K562 (cell line): ENCODE data around the gene MYO10. TPM values are rescaled to one million over a fixed set of nuclear protein-coding genes. Genes with fewer than 3 reads are reported as not detected.

Experiments
- ATAC-seq: fragments of 200-7000 bp; cut with Tn5 transposase; 3 replicates; pipeline ENCODE4 v1.9.1; 2020; ENCODE audit warnings: moderate library complexity
- BruUV-seq: library from RNA; stranded (reverse); fragments of 400-500 nt; replicated peaks from 2 replicates; lab custom pipeline; 2021; lab: Mats Ljungman, UMichigan
- CTCF ChIA-PET: fragments of 300-600 bp; formaldehyde crosslinking; extraction: SDS; loops from one replicate; lab custom pipeline; 2021; ENCODE audit warnings: low intra/inter-chr PET ratio; lab: Yijun Ruan, JAX
- POLR2A ChIA-PET: fragments of 300-600, 350-650 bp; sonication (Branson Sonifier 250); formaldehyde crosslinking; extraction: SDS; loops from one replicate; lab custom pipeline; 2021; ENCODE audit warnings: antibody characterized with exemption, inconsistent platforms; lab: Yijun Ruan, JAX
- DNase-seq, 4 experiments: peaks; one replicate each; pipeline versions ENCODE4 v3.0.0 to v3.0.0-alpha.2; 2011 to 2018; ENCODE audit warnings: low spot score in 3 of 4, mixed read lengths in 3 of 4; ENCODE audit errors: extremely low read depth in 1 of 4
- FAIRE-seq: peaks from 2 replicates; lab custom pipeline; 2011; peaks lifted over from hg19 to GRCh38; lab: Jason Lieb, UNC
- H2AFZ ChIP-seq: 2 replicates; pipeline ENCODE4 v1.6.0; 2011; ENCODE audit warnings: low read depth, low read length, control low read depth, inconsistent platforms
- H3K27ac ChIP-seq: fragments of 200-600 bp; 3 replicates; pipeline ENCODE4 v1.8.0; 2011; ENCODE audit warnings: low read depth, mild to moderate bottlenecking, control low read depth, inconsistent platforms, low read length, moderate library complexity, mixed read lengths; ENCODE audit errors: extremely low read depth
- H3K27me3 ChIP-seq, 2 experiments: fragments of 300-600 bp in 1 of 2; 2 replicates in 1 of 2; 3 replicates in 1 of 2; pipeline versions ENCODE4 v1.6.0 to v1.8.0; 2011; ENCODE audit warnings: inconsistent platforms in 2 of 2, low read length in 2 of 2, mild to moderate bottlenecking in 1 of 2, mixed read lengths in 1 of 2, moderate library complexity in 1 of 2; ENCODE audit not compliant: control insufficient read depth in 2 of 2, insufficient read depth in 2 of 2
- H3K36me3 ChIP-seq: fragments of 300-600 bp; 3 replicates; pipeline ENCODE4 v1.8.0; 2011; ENCODE audit warnings: mild to moderate bottlenecking, low read length, inconsistent platforms; ENCODE audit not compliant: control insufficient read depth, insufficient read depth
- H3K4me1 ChIP-seq, 2 experiments: fragments of 200-600 bp in 1 of 2; replicated peaks in 1 of 2; 2 replicates in 1 of 2; 3 replicates in 1 of 2; pipeline versions ENCODE4 v1.5.1 to v1.8.0; 2011; ENCODE audit warnings: inconsistent platforms in 2 of 2, low read length in 2 of 2, mild to moderate bottlenecking in 1 of 2, mixed read lengths in 1 of 2, moderate library complexity in 1 of 2; ENCODE audit not compliant: control insufficient read depth in 2 of 2, insufficient read depth in 2 of 2
- H3K4me2 ChIP-seq: 2 replicates; pipeline ENCODE4 v1.6.1; 2011; ENCODE audit warnings: low read length, control low read depth, inconsistent platforms, mixed read lengths; ENCODE audit not compliant: insufficient read depth
- H3K4me3 ChIP-seq: fragments of 200-600 bp; sonication (generic), shearing (Covaris generic); 2 replicates; pipeline ENCODE4 v1.5.1; 2016; ENCODE audit warnings: control low read depth, inconsistent platforms
- H3K79me2 ChIP-seq: fragments of 200-600 bp; 3 replicates; pipeline ENCODE4 v1.8.0; 2011; ENCODE audit warnings: low read length, inconsistent platforms; ENCODE audit not compliant: control insufficient read depth, insufficient read depth
- H3K9ac ChIP-seq, 2 experiments: 2 replicates each; pipeline versions ENCODE4 v1.6.0 to v1.6.1; 2011; ENCODE audit warnings: low read depth in 2 of 2, low read length in 2 of 2, control low read depth in 1 of 2, inconsistent platforms in 1 of 2, mild to moderate bottlenecking in 1 of 2, mixed read lengths in 1 of 2; ENCODE audit not compliant: insufficient read depth in 1 of 2
- H3K9me1 ChIP-seq: one replicate; pipeline ENCODE4 v1.6.0; 2011; ENCODE audit warnings: inconsistent platforms, mild to moderate bottlenecking, low read length, moderate library complexity; ENCODE audit not compliant: control insufficient read depth, insufficient read depth
- H3K9me3 ChIP-seq: replicated peaks from 2 replicates; pipeline ENCODE4 v1.5.1; 2011; ENCODE audit warnings: low read depth, low read length, inconsistent platforms; ENCODE audit not compliant: control insufficient read depth, insufficient read depth
- H4K20me1 ChIP-seq: replicated peaks from 2 replicates; pipeline ENCODE4 v1.6.1; 2011; ENCODE audit warnings: low read length, inconsistent platforms, mixed read lengths; ENCODE audit not compliant: control insufficient read depth, insufficient read depth
- DEAF1 ChIP-seq: fragments of 450-650 bp; formaldehyde crosslinking; IDR thresholded peaks from 2 replicates; pipeline ENCODE4 v1.4.0; 2020; ENCODE audit warnings: mild to moderate bottlenecking, moderate library complexity
- L3MBTL2 ChIP-seq: fragments of 450-650 bp; IDR thresholded peaks from 2 replicates; pipeline ENCODE4 v1.6.1; 2016; ENCODE audit warnings: mild to moderate bottlenecking, moderate library complexity
- MED1 ChIP-seq: sonication (generic); formaldehyde crosslinking; IDR thresholded peaks from 2 replicates; pipeline ENCODE4 v1.8.1; 2023; ENCODE audit warnings: missing genetic modification reagents, borderline replicate concordance
- ZBTB40 ChIP-seq, 2 experiments: fragments of 450-650 bp in 1 of 2; sonication (generic) in 1 of 2; formaldehyde crosslinking in 1 of 2; IDR thresholded peaks; 2 replicates each; pipeline versions ENCODE4 v1.7.1 to v1.9.0; 2016 to 2022; ENCODE audit warnings: inconsistent platforms in 1 of 2, mild to moderate bottlenecking in 1 of 2, missing genetic modification reagents in 1 of 2
- ZNF583 ChIP-seq: fragments of 250-450 bp; sonication (Bioruptor Pico); IDR thresholded peaks from 2 replicates; pipeline ENCODE4 v1.4.0; 2020
- WGBS: fragments of 100-300 bp; shearing (Covaris generic); methylation state at CpG from one replicate; pipeline ENCODE4 v1.1.6; 2016; ENCODE audit warnings: low coverage, mixed read lengths; ENCODE audit not compliant: insufficient coverage; ENCODE audit errors: missing lambda C conversion rate; 5-methylcytosine and 5-hydroxymethylcytosine counted together
- in situ Hi-C: fragments of 300-500 bp; cut with MboI; formaldehyde crosslinking; loops from 4 replicates; pipeline ENCODE4 v1.15.0; 2018; ENCODE audit warnings: inconsistent platforms, mixed read lengths
- intact Hi-C: fragments of 100-400 bp; cut with micrococcal nuclease; formaldehyde crosslinking; loops from 2 replicates; pipeline ENCODE4 v1.14.2; 2022
- polyA plus RNA-seq, 8 experiments: library from polyadenylated mRNA; depleted of rRNA in 4 of 8; stranded (reverse) in 5 of 8; unstranded in 3 of 8; fragments of >200 nt; fragmentation: Nextera tagmentation in 2 of 8; fragmentation: Illumina TruSeq in 1 of 8; extraction: Ambion mirVana in 2 of 8; extraction: Trizol in 1 of 8; gene quantifications; 2 replicates each; pipeline versions ENCODE4 v1.2.1 to v1.2.3, GENCODE V29; 2011 to 2014; ENCODE audit warnings: inconsistent platforms in 1 of 8, missing spikeins in 1 of 8
- total RNA-seq, 7 experiments: library from RNA; depleted of rRNA in 6 of 7; stranded (reverse); fragments of >200 nt in 6 of 7; fragmentation: Illumina TruSeq in 2 of 7; extraction: Trizol in 2 of 7; gene quantifications; 2 replicates each; pipeline versions ENCODE4 v1.2.1 to v1.2.3, GENCODE V29; 2011 to 2021; ENCODE audit warnings: low replicate concordance in 1 of 7
- TF ChIP-seq, protein P1 (sequence below): IDR thresholded peaks from 2 replicates; pipeline ENCODE4 v1.6.1; 2014; ENCODE audit warnings: antibody characterized with exemption

Gene MYO10
- total and polyA plus RNA-seq, 9 of the 15 experiments (the other 6 are each of a cell fraction or from before 2014, with no cell fraction given): 0.04 to 0.24 TPM; not detected in 7

- TF ChIP-seq MED1 (CRISPR knock-in tag): no peak
- TF ChIP-seq DEAF1 (CRISPR knock-in tag): 0 out of 2 replicates have a peak, but pooled peaks have one; percentile 46
- TF ChIP-seq L3MBTL2: no peak
- TF ChIP-seq, protein P1, sequence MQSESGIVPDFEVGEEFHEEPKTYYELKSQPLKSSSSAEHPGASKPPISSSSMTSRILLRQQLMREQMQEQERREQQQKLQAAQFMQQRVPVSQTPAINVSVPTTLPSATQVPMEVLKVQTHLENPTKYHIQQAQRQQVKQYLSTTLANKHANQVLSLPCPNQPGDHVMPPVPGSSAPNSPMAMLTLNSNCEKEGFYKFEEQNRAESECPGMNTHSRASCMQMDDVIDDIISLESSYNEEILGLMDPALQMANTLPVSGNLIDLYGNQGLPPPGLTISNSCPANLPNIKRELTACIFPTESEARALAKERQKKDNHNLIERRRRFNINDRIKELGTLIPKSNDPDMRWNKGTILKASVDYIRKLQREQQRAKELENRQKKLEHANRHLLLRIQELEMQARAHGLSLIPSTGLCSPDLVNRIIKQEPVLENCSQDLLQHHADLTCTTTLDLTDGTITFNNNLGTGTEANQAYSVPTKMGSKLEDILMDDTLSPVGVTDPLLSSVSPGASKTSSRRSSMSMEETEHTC: no peak
Measured at GRCh38 chr5:16791036-16791705, 144.9 kb downstream of the MYO10 start (continued).

DNA sequence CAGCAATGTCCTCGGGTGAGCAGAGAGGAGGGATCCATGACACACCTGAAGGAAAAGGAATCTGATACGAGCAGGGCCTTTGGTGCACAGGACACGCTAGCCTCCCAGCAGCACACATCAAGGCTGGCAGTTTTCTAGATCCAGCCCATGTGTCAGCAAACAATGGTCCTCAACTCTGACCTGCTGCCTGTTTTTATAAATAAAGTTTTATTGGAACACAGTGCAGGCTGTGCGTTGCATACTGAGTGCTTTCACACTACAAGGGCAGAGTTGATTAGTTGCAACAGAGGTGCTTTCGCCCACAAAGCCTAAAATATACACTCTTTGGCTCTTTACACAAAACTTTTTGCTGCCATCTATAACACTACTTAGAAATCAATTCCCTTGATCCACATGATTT is 147.1 kb downstream of the MYO10 start:
- intact Hi-C loops: no loop called here
- 3% methylated on average over 5 of the region's 5 CpGs for WGBS
- Histone ChIP-seq H3K27ac (no peak overlapping the region), H4K20me1 (no peaks in the 10 kb centered on the region), H3K9me3 (no peaks in the 10 kb centered on the region), H2AFZ (no peak overlapping the region), H3K9ac (no peak overlapping the region), H3K4me2 (no peak overlapping the region), H3K4me1 (no peaks in the 10 kb centered on the region), H3K79me2 (no peaks in the 10 kb centered on the region), H3K9me1 (no peaks in the 10 kb centered on the region), H3K36me3 (no peaks in the 10 kb centered on the region), H3K4me3 (no peak overlapping the region), H3K27me3 (peaks cover 10 to 16% of the 10 kb centered on the region in 2 experiments; a peak in 3 of 5 replicates)
- FAIRE-seq (no peak), DNase-seq (no peak), ATAC-seq (no peak)
- TF ChIP-seq ZNF583 (CRISPR knock-in tag) (no peak), ZBTB40 (IDR thresholded peaks at IDR 0.05) (peak; percentile 87), ZBTB40 (CRISPR knock-in tag; IDR thresholded peaks at IDR 0.05) (peak; percentile 69)
- no TSS peak for BruUV-seq
- ChIA-PET POLR2A (no interaction called here), CTCF (no interaction called here)
- in situ Hi-C loops: loop anchor here (5.0 to 25.0 kb wide), 2 partner anchors 398 to 1523 kb away; no protein-coding TSS in a partner anchor
